H7 (cell line): ENCODE data around the gene TFF1. TPM values are rescaled to one million over a fixed set of nuclear protein-coding genes. Genes with fewer than 3 reads are reported as not detected.
A peak's percentile ranks its signal among the peaks of the same experiment; 100 is the strongest.

Source experiments
- DNase-seq: peaks from one replicate; pipeline ENCODE4 v3.0.0; 2012
- H3K27me3 ChIP-seq: 2 replicates; pipeline ENCODE4 v1.6.0; 2011; ENCODE audit warnings: mild to moderate bottlenecking, low read length; ENCODE audit not compliant: control insufficient read depth, insufficient read depth
- H3K36me3 ChIP-seq: replicated peaks from 2 replicates; pipeline ENCODE4 v1.5.1; 2011; ENCODE audit warnings: low read length; ENCODE audit not compliant: control insufficient read depth, insufficient read depth
- H3K4me3 ChIP-seq: 2 replicates; pipeline ENCODE4 v1.5.1; 2011; ENCODE audit warnings: low read depth, mild to moderate bottlenecking, control low read depth, low read length, moderate library complexity; ENCODE audit not compliant: insufficient read depth
- total RNA-seq: library from RNA; depleted of rRNA; stranded (reverse); fragments of >200 nt; shearing (Covaris generic); gene quantifications from 2 replicates; pipeline ENCODE4 v1.2.3, GENCODE V29; 2014

Gene TFF1
- total RNA-seq, 1 experiment from 2014 or later, result not detected

GRCh38 chr21:42381347-42381984, 15.1 kb upstream of the TFF1 start:
- H3K4me3 ChIP-seq, result no peak overlapping the region
- H3K36me3 ChIP-seq, result no peaks in the 10 kb centered on the region
- no peaks in the 10 kb centered on the region for H3K27me3 ChIP-seq
- DNase-seq, result peak; percentile 89

GRCh38 chr21:42379426-42380215, 13.3 kb upstream of the TFF1 start:
- Histone ChIP-seq H3K27me3 (no peaks in the 10 kb centered on the region), H3K4me3 (no peak overlapping the region), H3K36me3 (no peaks in the 10 kb centered on the region)
- DNase-seq, result no peak

DNA sequence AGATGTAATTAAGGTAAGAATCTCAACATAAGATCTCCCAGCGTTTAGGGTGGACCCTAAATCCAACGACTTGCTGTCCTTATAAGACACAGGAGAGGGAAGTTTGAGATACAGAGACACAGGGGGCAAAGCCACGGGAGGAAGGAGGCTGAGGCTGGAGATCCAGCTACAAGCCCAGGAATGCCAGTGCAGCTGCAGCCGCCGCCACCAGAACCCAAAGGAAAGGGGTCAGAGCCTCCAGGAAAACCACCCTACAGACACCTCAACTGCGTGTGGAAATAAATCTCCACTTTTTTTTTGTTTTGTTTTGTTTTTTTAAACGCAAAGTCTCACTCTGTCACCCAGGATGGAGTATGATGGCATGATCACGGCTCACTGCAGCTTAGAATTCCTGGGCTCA, 12.1 kb upstream of the TFF1 start:
- no peak overlapping the region for H3K4me3 ChIP-seq
- H3K27me3 ChIP-seq, result no peaks in the 10 kb centered on the region; the same call in 1 of the 2 replicates
- DNase-seq, result no peak
- no peaks in the 10 kb centered on the region for H3K36me3 ChIP-seq

GRCh38 chr21:42377951-42378340, 11.6 kb upstream of the TFF1 start:
- no peak for DNase-seq
- Histone ChIP-seq H3K36me3 (no peaks in the 10 kb centered on the region), H3K27me3 (no peaks in the 10 kb centered on the region; the same call in 1 of the 2 replicates), H3K4me3 (no peak overlapping the region)

DNA sequence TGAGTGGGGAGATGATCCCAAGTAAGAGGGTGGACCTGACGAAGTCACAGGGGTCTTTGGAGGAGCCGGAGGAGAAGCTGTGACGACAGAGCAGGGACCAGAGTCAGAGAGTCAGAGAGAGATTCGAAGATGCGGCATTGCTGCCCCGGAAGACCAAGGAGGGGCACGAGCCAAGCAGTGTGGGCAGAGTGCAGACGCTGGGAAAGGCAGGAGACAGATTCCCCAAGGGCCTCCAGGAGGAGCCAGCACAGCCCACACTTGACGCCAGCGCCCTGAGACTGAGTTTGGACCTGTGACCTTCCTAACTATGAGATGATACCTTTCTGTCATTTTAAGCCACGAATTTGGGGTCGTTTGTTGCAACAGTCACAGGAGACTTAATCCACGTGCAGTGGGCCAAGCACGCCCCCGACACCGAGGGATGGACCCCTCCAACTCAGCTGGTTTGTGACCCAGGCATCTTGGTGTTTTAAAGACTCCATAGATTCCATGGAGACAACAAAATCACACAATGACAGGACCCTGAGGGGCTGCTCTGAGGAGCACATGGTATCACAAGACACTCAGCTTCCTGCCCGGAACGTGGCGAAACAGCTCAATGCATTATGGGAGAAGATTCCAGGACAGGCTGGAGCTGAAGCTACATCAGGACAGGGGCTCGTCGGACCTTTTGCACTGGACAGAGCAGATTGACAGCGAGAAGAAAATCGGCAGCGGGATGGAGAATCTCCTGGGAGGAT, 11.0 kb upstream of the TFF1 start:
- no peaks in the 10 kb centered on the region; the same call in 1 of the 2 replicates for H3K27me3 ChIP-seq
- DNase-seq, result peak; percentile 56
- H3K36me3 ChIP-seq, result no peaks in the 10 kb centered on the region
- no peak overlapping the region for H3K4me3 ChIP-seq

DNA sequence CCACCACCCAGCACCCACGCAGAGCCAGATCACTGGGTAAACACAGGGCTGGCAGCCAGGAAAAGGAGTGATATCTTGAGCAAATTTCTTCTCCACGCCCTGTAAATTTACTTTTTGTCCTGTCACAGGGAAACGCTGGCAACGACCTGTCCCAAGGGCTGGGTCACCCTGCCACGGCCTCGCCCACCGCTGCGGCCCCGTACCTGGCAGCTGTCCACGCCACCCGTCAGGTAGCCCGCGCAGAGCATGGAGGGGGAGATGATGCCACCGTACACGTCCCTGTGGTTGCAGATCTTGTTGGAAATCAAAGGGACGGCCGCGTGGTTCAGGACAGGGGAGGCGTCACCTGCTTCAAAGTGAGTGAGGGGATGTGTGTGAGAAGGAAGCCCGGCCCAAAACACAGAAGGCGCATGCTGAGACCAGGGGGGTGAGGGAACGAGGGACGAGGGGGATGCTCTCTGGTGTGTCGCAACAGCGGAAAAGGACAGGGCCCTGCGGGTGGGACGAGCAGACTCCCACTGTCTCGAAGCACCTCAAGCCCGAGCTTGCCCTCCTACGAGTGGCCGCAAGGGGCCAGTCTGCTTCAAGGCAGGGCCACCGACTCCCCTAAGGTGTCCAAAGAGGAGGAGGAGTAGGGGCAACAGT, 10.1 kb upstream of the TFF1 start:
- no peaks in the 10 kb centered on the region; the same call in 1 of the 2 replicates for H3K27me3 ChIP-seq
- DNase-seq, result peak; percentile 74
- no peak overlapping the region for H3K4me3 ChIP-seq
- no peaks in the 10 kb centered on the region for H3K36me3 ChIP-seq

GRCh38 chr21:42375966-42376337, 9.6 kb upstream of the TFF1 start:
- DNase-seq, result no peak
- Histone ChIP-seq H3K36me3 (no peaks in the 10 kb centered on the region), H3K27me3 (no peaks in the 10 kb centered on the region; the same call in 1 of the 2 replicates), H3K4me3 (no peak overlapping the region)

DNA sequence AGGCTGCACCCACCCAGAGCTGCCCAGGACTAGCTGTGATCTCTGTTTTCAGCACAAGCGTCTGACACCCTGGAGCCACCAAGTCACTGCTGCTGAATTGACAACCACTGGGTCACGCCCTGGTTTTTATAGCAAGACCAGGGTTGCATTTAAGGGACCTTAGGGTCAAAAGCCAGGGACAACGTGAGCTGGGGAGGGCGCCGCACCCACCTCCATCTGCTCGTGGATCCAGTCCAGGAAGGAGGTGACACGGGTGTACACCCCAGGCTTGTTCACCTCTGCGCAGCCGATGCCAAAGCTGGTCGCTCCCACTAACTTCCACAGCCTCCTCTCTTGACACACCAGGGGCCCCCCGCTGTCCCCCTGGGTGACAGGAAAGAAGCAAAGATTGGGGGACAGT, 9.2 kb upstream of the TFF1 start:
- Histone ChIP-seq H3K27me3 (no peaks in the 10 kb centered on the region; the same call in 1 of the 2 replicates), H3K36me3 (no peaks in the 10 kb centered on the region), H3K4me3 (no peak overlapping the region)
- no peak for DNase-seq

GRCh38 chr21:42374864-42375499, 8.6 kb upstream of the TFF1 start:
- no peak overlapping the region for H3K4me3 ChIP-seq
- H3K27me3 ChIP-seq, result no peaks in the 10 kb centered on the region; the same call in 1 of the 2 replicates
- H3K36me3 ChIP-seq, result no peaks in the 10 kb centered on the region
- DNase-seq, result peak; percentile 88

GRCh38 chr21:42374457-42374856, 8.1 kb upstream of the TFF1 start:
- Histone ChIP-seq H3K36me3 (no peaks in the 10 kb centered on the region), H3K4me3 (no peak overlapping the region), H3K27me3 (no peaks in the 10 kb centered on the region; the same call in 1 of the 2 replicates)
- no peak for DNase-seq

DNA sequence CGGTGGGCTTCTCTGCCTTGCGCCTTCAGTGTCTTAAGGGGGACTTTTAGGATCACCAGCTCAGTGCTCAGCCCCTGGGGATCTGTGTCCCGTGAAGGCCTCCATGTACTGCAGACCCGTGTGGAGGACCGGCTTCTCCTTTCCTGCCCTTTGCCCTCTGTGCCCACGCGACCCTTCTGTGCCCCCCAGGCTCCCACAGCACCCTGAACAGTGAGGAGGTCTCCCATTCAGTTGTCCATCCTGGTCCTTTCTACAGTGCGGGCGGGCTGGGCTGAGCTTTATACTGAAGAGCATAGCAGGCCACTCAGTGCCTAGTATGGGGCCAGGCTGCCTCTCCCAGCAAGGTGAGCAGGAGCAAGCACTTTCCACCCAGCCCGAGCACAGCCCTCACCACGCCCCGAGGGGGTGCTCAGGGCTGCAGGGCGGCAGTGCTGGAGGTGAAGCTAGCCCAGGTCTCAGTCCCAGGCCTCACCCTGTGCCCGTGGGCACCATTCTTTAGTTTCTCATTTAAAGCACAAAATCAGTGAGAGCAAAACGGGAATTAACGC, 7.6 kb upstream of the TFF1 start:
- no peaks in the 10 kb centered on the region; the same call in 1 of the 2 replicates for H3K27me3 ChIP-seq
- H3K4me3 ChIP-seq, result no peak overlapping the region
- H3K36me3 ChIP-seq, result no peaks in the 10 kb centered on the region
- DNase-seq, result no peak

GRCh38 chr21:42373196-42373907, 7.0 kb upstream of the TFF1 start:
- Histone ChIP-seq H3K36me3 (no peaks in the 10 kb centered on the region), H3K4me3 (no peak overlapping the region), H3K27me3 (no peaks in the 10 kb centered on the region; the same call in 1 of the 2 replicates)
- DNase-seq, result peak; percentile 26

DNA sequence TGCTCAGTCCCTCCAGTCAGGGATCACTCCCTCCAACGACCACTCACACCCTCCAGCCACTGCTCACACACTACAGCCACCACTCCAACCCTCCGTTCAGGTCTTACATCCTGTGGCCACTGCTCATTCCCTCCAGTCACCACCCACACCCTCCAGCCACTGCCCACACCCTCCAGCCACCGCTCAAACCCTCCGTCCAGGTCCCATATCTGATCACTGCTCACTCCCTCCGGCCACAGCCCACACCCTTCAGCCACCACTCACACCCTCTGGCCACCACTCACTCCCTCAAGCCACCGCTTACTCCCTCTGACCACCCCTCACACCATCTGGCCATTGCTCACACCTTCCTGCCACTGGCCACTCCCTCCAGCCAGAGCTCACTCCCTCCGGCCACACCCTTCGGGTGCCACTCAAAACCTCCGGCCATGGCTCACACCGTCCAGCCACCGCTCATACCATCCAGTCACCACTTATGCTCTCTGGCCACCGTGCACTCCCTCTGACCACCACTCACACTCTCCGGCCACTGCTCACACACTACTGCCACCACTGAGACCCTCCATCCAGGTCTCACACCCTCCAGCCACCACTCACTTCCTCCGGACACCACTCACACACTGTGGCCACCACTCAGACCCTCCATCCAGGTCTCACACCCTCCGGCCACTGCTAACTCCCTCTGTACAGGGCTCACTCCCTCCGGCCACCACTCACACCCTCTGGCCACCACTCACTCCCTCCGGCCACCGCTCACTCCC, 4.7 kb upstream of the TFF1 start:
- no peaks in the 10 kb centered on the region; the same call in 1 of the 2 replicates for H3K27me3 ChIP-seq
- no peak overlapping the region for H3K4me3 ChIP-seq
- no peaks in the 10 kb centered on the region for H3K36me3 ChIP-seq
- peak; percentile 36 for DNase-seq
